ENCODE data around the gene ARL5C.

DNA sequence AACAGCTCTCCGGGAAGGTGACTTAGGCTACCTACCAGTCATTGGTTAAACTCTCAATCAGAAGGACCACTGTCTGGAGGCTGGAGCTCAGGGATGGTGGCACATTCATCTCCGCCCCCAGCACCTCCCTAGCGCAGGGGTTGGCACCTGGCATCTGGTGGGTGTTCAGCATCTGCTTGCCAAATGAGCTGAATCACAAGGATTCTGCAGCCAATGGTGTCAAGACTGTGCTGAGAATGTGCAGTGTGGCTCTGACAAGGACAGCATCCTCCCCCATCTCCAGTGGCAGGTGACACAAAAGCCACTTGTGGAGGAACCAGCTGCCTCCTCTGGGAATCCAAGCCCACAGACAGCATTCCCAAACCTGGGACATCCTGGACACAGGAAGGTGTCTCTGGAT, 49.7 kb downstream of the ARL5C start:
- TF ChIP-seq, protein P1, sequence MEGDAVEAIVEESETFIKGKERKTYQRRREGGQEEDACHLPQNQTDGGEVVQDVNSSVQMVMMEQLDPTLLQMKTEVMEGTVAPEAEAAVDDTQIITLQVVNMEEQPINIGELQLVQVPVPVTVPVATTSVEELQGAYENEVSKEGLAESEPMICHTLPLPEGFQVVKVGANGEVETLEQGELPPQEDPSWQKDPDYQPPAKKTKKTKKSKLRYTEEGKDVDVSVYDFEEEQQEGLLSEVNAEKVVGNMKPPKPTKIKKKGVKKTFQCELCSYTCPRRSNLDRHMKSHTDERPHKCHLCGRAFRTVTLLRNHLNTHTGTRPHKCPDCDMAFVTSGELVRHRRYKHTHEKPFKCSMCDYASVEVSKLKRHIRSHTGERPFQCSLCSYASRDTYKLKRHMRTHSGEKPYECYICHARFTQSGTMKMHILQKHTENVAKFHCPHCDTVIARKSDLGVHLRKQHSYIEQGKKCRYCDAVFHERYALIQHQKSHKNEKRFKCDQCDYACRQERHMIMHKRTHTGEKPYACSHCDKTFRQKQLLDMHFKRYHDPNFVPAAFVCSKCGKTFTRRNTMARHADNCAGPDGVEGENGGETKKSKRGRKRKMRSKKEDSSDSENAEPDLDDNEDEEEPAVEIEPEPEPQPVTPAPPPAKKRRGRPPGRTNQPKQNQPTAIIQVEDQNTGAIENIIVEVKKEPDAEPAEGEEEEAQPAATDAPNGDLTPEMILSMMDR (IDR thresholded peaks at IDR 0.05; ENCODE audit: low read depth, low read length, missing input control), result no peak
- TF ChIP-seq ZBTB33 (IDR thresholded peaks at IDR 0.05), result no peak
- no peak for TF ChIP-seq EGR1 (IDR thresholded peaks at IDR 0.05; ENCODE audit: low read depth in 2 of 2)
- no peak for TF ChIP-seq ATF3 (IDR thresholded peaks at IDR 0.05)
- no peak for TF ChIP-seq REST (IDR thresholded peaks at IDR 0.05)
- TF ChIP-seq RAD21 (IDR thresholded peaks at IDR 0.05), result no peak
- TF ChIP-seq SP1 (IDR thresholded peaks at IDR 0.05), result no peak

Measured in liver (tissue), 3 donors.